ENCODE data around the gene DNASE1. TPM values are rescaled to one million over a fixed set of nuclear protein-coding genes. Genes with fewer than 3 reads are reported as not detected.
"Not testable (repeated sequence)": the region's sequence is repeated elsewhere in the genome, so short reads cannot be mapped to it uniquely, and the experiment has no call there.

The DNASE1 gene
- 24.0 TPM for total RNA-seq

DNA sequence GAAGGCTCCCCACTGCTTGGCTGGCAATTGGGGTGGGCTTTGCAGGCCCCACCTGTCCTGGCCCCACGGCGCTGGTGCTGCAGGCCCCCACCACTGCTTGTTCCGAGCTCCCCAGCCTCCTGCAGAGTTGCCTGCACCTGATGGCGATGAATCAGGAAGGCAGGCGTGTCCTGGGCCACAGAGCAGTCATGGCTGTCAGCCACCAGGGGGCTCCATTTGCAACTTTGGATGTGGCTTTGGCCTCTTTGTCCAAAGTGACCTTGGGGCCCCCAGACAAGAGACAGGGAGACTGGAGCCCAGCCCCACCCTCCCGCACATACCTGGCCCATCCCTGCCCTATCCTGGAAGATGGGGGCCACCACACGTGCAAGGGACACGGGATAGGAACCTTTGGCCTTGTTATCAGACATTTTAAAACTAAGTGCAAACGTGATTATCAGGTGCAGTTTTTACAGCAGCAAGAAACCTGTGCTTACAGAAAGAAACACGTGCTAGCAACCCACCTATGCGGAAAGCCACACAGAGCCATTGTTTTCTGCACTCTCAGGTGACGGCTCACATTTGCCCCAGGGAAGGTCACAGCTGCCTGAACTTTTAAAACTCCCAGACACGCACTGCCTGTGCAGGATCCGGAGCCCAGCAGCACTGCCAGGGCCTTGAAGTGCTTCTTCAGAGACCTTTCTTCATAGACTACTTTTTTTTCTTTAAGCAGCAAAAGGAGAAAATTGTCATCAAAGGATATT is at the start of gene DNASE1:
Gene DNASE1 (plus strand): TSS at position 443 of the 743 bp plus-strand sequence. CDS start 683 bp downstream, outside the sequence.
- DNase-seq (ENCODE audit: low spot score): peak; percentile 68

DNA sequence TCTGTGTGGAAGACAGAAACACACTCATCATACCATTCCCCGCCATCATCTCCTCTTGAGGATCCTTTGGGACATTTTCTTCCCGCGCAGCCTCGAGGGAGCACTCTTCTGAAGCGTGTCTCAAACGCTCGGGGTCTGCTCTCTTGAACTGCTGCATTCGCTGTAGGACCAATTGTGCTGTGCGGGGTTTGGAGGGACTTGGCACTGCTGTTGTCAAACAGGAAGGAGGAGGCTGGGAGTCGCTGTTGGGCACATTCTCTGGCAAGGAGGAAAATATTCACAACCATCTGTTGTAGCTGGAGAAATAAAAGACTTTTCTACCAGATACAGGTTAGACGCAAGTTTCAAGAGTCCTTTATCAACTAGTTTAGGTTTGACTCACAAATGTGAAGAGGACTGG is 48.0 kb upstream of the DNASE1 start:
- DNase-seq (ENCODE audit: low spot score): no peak

GRCh38 chr16:3607161-3607560 is 47.3 kb upstream of the DNASE1 start:
- DNase-seq (ENCODE audit: low spot score): no peak

GRCh38 chr16:3607634-3608033 is 46.9 kb upstream of the DNASE1 start:
- DNase-seq (ENCODE audit: low spot score): no peak

GRCh38 chr16:3608069-3608468 is 46.4 kb upstream of the DNASE1 start:
- no peak for DNase-seq (ENCODE audit: low spot score)

DNA sequence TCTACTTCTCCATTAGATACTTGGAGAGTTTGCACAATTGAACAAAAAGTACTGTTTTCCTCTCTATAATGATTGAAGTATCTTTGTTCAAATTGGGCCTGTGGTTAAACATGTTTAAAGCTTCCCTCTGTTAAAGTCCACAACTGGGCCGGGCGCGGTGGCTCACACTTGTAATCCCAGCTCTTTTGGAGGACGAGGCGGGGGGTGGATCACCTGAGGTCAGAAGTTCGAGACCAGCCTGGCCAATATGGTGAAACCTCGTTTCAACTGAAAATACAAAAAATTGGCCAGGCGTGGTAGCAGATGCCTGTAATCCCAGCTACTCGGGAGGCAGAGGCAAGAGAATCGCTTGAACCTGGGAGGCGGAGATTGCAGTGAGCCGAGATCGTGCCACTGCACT is 45.5 kb upstream of the DNASE1 start:
- DNase-seq (ENCODE audit: low spot score): not testable (repeated sequence)

DNA sequence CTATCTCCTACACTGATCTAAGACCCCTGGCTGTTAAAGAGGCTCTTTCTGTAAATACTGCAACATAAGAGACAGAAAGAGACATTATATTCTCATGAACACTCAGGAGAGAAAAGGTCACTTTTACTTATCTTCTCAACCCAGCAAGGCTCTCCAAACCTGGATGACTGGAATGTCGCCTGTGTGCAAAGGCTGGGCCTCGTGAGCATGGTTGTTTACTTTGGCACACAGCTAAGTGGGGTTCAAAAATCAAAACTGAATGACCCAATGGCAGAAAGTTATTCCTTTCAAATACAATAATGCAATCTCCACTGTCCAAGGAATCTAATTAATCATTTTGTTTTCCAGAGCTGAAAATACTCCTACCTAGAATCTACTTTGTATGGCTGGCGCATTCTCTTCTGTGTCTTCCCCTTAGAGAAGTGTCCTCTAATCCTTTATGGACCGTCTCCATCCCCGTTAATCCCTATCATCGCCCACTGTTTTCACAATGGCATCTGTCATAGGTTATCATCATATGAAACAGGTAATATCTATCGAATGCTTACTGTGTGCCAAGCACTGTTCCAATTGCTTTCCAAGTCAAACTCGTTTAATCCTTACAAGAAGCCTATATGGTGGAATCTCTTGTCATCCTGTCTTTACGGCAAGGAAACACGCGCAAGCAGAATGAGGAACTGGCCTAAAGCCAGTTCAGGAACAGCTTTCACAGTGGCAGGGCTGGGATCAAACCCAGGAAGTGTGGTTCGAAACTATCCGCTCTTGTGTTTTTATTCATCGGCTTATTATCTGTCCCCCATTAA is 44.4 kb upstream of the DNASE1 start:
- DNase-seq (ENCODE audit: low spot score): peak; percentile 45

DNA sequence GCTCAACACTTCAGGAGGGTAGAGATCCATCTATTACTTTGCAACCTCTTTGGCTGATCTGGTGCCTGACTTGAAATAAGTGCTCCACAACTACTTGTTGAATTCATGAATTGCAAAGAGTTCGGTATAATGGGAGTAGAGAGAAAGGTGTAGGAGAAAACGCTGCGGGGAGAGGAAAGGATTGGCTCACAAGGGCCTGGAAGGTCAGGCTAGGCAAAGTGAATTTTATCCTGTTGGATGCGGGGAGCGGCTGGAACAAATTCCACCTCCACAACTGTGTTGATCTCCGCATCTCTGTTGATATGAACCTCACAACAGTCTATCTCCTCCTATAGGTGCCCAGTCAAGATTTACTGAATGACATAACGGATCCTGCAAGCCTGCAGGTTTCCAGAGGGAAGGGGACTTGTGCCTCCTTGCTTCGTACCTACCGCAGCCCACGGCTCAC is 43.8 kb upstream of the DNASE1 start:
- DNase-seq (ENCODE audit: low spot score): no peak

- peak; percentile 91 for DNase-seq (ENCODE audit: low spot score)
Observed at GRCh38 chr16:3611146-3611975, 43.1 kb upstream of the DNASE1 start, which contains the start of gene SLX4. Gene SLX4 (minus strand): TSS chr16:3611606. CDS start chr16:3608964, 2,642 bp downstream.

- no peak for DNase-seq (ENCODE audit: low spot score)
Observed at GRCh38 chr16:3612510-3613466, 41.7 kb upstream of the DNASE1 start.

GRCh38 chr16:3618769-3619141 is 35.7 kb upstream of the DNASE1 start:
- DNase-seq (ENCODE audit: low spot score): no peak

DNA sequence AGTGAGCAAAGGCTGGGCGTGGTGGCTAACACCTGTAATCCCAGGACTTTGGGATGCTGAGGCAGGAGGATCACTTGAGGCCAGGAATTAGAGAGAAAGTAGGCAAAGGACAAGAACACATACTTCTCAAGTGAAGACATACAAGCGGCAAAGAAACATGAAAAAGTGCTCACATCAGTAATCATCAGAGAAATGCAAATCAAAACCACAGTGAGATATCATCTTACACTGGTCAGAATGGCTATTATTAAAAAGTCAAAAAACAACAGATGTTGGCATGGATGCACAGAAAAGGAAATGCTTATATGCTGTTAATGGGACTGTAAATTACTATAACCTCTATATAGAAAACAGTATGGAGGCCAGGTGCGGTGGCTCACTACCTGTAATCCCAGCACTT is 30.8 kb upstream of the DNASE1 start:
- no peak for DNase-seq (ENCODE audit: low spot score)

DNA sequence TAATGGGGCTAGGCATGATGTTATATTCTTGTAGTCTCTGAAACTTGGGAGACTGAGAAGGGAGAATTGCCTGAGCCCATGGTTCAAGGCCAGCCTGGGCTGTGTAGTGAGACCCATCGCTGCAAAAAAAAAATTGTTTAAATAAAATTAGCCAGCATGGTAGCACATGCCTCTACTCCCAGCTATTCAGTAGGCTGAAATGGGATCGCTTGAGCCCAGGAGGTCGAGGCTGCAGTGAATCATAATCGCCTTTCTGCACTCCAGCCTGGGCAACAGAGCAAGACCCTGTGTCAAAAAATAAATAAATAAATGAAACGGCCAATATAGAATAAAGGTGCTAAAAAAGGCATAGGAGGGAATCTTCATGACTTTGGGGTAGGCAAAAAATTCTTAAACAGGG is 29.2 kb upstream of the DNASE1 start:
- DNase-seq (ENCODE audit: low spot score): no peak

- DNase-seq (ENCODE audit: low spot score): no peak
Observed at GRCh38 chr16:3625911-3626732, 28.4 kb upstream of the DNASE1 start.

DNA sequence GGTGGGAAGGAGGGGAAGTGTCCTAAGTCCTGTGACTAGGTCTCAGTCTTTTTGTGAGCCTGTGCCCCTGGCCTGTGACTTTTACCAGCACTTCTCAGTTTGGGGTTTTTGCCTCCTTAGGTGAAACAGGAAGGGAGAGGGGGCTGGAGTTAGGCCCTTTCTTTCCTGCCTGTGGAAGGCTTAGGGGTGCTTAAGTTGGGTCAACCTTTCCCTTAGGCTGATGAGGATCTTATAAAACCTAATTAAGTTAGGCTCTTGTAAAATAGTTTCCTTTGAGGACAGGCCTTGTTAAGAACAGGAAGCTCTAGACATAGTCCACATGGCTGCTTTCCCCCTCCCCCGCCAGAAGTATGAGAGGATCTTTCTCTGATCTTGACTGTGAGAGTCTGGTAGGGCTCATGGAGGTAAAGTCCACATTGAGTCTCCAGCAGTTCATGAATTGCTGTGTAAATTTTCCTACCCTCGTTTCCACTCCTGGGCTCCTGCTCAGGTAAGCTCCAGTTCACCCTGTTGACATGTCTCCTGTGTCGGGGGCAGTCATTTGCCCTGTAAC is 17.0 kb upstream of the DNASE1 start:
- DNase-seq (ENCODE audit: low spot score): peak; percentile 50

- DNase-seq (ENCODE audit: low spot score): no peak
Observed at GRCh38 chr16:3638916-3639644, 15.4 kb upstream of the DNASE1 start.

DNA sequence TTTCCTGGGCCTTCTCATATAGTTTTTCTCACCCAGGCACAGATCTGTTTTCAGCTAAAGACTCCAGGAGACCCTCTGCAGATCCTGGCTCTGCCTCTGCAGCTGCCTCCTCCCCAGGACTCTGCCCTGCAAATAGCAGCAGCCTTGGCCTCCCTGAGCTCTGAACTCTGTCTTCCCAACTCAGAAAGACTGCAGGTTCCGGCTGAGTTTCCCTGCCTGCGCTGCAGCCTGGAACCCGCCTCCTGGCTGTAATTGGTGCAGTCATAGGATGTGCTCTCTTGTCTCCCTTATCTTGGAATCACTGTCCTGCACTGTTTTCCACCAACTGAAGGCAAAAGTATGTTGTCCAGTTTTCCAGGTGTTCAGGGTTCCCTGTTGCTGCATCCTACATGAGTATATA is 14.3 kb upstream of the DNASE1 start:
- no peak for DNase-seq (ENCODE audit: low spot score)

DNA sequence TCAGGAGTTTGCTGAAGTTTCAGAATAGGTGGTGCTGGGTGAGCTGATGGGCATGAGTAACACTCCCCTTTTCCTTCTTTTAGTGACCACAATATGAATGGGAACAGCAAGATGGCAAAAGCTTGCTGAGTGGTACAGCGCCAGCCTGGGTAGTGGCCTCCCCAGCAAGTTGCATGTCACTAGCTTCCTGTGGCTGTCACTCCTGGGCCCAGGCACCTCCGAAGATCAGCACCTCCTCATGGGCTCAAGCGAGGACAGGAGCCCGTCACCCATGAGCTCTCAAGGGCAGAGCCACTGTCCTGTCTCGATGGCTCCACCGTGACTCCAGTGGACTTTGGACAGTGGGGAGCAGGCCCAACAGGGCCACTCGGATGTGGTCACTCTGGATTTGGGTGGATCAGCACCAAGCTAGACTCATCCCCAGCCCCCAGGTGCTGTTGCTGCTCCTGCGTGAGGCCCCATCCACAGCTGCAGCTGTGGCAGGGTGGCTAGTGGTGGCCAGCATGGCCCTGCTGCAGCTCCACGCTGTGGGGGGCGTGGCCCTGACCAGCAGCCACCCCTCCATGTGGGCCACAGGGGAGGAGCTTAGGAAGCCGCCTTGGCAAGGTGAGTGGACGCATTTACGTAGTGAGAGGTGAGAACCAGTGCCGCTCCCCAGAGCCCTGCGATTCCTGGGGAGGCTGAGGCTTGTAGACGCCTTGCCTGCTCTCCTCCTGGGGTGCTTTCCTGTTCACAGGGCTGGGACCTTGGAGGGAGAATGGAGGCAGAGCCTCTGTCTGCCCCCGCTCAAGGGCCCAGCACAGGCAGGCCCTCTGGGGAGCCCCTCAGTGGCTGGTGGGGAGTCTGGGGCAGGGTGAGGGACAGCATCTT is 13.6 kb upstream of the DNASE1 start:
- DNase-seq (ENCODE audit: low spot score): no peak

Data from mucosa of gallbladder (tissue), 1 donor.